Breast epithelium (tissue), 3 donors: Measurements from ENCODE around the gene STAB2.

Experiments
- CTCF ChIP-seq, 3 donors: fragments of 450-650 bp; IDR thresholded peaks; one replicate each; pipeline ENCODE4 v1.5.1; 2016 to 2017; ENCODE audit warnings: antibody characterized with exemption in 3 of 3, mild to moderate bottlenecking in 3 of 3, moderate library complexity in 3 of 3
- POLR2A ChIP-seq: fragments of 450-650 bp; IDR thresholded peaks from one replicate; pipeline ENCODE4 v1.6.1; 2016; ENCODE audit warnings: antibody characterized with exemption, mild to moderate bottlenecking, moderate library complexity
- POLR2AphosphoS5 ChIP-seq, 3 donors: sonication (generic); formaldehyde crosslinking; IDR thresholded peaks; one replicate each; pipeline ENCODE4 v1.6.1; 2017; ENCODE audit warnings: antibody characterized with exemption in 3 of 3

DNA sequence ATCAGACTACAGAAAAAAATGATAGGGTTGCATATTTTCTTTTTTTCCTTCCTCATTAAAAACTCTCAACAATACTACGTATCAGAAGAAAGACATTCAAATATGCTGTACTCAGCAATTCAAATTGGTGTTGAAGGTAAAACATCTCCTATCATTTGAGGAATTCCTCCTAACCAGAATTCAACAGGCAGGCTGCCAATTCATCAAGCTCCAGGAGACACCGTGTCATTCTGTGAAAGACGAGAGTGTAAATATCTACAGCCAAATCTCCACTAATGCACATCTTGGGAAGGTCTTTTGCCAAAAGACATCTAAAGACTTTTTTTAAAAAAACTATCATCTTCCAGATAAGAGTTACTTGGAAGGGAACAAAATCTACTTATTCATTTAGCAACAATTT, 227.4 kb downstream of the STAB2 start:
- TF ChIP-seq CTCF (IDR thresholded peaks at IDR 0.05) (no peak), POLR2A (no peak), POLR2AphosphoS5 (IDR thresholded peaks at IDR 0.05) (no peak)
